ENCODE measurements around the gene ANLN.
"Not testable (repeated sequence)": the region's sequence is repeated elsewhere in the genome, so short reads cannot be mapped to it uniquely, and the experiment has no call there.

The ANLN gene

DNA sequence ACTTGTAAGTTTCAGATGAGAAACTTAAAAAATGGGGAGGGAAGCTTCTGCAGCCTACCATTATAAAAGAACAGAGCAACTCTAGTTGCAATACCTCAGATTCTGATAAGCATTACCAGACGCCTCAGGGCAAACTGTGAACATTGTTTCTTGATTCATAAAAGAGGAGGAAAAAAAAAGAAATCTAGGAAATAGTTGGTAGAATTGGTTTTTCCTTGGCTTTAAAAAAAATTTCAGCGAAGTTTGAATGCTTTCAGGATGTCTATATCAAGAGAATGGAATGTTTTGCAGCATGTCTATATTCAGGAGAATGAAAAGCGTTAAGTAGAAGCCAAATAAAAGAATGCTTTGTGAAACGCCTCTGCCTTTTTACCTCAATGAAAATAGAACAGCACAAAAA lies 17.5 kb upstream of the ANLN start:
- DNase-seq (ENCODE audit: low read depth in 2 of 2, low spot score in 1 of 2): no peak

DNA sequence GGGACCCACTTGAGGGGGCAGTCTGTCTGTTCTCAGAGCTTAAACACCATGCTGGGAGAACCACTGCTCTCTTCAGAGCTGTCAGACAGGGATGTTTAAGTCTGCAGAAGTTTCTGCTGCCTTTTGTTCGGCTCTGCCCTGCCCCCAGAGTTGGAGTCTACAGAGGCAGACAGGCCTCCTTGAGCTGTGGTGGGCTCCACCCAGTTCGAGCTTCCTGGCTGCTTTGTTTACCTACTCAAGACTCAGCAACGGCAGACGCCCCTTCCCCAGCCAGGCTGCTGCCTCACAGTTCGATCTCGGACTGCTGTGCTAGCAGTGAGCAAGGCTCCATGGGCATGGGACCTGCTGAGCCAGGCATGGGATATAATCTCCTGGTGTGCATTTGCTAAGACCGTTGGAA lies 11.1 kb upstream of the ANLN start:
- DNase-seq (ENCODE audit: low read depth in 2 of 2, low spot score in 1 of 2): not testable (repeated sequence)

DNA sequence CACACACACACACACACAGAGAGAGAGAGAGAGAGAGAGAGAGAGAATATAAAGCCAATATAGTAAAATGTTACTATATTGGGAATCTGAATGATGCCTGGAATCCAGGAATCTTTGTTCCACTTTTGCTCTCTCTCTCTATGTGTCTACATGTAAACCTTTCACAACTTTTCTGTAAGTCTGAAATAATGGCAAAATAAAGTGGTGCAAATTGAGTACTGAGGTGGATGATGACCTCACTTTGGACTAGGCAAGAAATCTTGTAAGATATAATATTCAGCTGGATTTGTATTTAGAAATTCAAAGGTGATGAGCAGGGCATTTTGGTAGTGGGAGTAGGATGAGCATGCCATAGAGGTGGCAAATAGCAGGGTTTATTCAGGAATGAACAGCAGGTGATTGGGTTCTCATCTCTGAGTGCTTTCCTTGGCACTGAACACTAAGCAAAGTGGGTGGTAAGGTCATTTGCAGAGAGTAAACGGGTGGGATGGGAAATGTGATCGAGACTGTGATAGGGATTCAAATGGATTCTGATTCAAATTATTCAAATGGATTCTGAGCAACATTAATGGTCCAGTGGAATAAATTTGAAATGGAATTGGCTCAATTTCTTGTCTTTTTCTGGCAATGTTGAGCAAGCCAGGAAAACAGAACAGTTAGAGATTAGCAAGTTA lies 9.7 kb upstream of the ANLN start:
- no peak for DNase-seq (ENCODE audit: low read depth in 2 of 2, low spot score in 1 of 2)

DNA sequence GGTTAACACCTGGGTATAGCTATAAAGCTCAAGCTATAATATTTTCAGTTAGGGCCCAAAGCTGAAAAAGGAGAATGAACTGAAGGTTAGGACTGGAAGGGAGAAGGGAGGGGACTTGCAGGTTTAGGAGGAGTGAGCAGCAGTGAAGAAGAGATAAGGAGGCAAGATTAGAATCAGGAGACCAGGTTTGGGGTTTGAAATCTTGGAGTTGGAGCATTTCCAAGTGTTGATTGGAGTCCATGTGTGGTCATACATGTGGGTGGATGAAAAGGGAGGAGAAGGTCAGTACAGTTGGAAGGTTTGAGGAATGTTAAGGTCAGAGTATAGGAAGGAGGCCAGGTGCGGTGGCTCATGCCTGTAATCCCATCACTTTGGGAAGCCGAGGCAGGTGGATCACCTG lies 8.6 kb upstream of the ANLN start:
- no peak for DNase-seq (ENCODE audit: low read depth in 2 of 2, low spot score in 1 of 2)

DNA sequence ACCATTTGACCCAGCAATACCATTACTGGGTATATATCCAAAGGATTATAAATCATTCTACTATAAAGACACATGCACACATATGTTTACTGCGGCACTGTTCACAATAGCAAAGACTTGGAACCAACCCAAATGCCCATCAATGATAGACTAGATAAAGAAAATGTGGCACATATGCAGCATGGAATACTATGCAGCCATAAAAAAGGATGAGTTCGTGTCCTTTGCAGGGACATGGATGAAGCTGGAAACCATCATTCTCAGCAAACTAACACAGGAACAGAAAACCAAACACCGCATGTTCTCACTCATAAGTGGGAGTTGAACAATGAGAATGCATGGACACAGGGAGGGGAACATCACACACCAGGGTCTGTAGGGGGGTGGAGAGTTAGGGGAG lies 6.4 kb upstream of the ANLN start:
- DNase-seq (ENCODE audit: low read depth in 2 of 2, low spot score in 1 of 2): not testable (repeated sequence)

DNA sequence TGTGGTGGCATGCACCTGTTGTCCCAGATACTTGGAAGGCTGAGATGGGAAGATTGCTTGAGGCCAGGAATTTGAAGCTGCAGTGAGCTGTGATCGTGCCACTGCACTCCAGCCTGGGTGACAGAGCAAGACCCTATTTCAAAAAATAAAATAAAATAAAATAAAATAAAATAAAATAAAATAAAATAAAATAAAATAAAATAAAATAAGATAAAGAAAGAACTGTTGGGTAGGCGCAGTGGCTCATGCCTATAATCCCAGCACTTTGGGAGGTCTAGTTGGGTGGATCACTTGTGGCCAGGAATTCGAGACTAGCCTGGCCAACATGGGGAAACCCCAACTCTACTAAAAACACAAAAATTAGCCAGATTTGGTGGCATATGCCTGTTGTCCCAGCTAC lies 4.0 kb upstream of the ANLN start:
- DNase-seq (ENCODE audit: low read depth in 2 of 2, low spot score in 1 of 2): not testable (repeated sequence)

DNA sequence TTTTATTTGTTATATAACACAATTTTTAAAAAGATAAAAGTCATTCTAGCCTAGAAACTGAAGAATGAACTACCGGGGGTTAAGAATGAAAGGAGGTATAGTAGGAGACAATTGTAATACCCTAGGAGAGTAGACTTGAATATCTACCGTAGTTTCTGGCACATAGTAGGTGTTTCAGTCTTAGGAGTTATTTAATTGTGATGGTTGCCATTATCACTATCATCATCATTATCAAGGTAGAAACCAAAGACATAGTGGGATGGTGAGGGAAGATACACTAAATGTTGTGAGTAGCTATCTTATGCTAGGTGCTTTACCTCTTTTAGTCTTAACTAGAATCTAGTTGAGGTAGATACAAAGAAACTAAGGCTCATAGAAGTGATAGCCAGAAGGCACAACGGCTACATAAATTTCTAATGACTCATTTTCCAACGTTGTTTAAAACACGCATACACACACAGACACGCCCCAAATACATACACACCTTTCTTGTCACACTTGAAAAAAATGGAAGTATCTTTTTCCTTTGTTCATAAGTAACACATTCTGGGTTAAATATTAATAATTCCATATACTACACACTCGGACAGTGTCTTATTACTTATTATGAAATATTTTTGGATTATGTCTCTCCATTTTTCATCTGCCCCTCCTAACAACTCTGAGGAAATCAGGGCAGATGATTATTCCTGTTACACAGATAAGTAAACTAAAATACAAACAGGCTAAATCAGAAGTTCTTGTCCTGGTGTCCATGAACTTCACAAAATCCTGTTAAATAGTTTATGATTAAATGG lies 2.0 kb upstream of the ANLN start:
- DNase-seq (ENCODE audit: low read depth in 2 of 2, low spot score in 1 of 2): no peak

DNA sequence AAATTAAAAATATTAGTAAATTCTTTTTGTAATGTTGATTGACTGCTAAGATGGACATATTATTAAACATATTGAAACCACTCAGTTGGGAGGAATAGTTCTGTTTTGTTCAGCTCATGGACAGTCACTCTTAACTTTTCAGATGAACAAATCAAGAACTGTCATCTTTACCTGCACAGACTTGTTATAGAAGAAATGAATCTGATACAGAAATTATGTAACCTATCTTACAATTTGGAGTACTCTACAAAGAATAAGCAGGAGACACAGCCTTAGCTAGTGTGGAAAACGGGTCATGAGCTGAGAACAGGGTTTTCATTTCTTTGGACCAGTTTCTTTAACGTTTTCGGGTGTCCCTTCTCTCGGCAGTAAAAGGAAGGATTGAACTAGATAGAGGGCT lies 1.2 kb upstream of the ANLN start:
- no peak for DNase-seq (ENCODE audit: low read depth in 2 of 2, low spot score in 1 of 2)

DNA sequence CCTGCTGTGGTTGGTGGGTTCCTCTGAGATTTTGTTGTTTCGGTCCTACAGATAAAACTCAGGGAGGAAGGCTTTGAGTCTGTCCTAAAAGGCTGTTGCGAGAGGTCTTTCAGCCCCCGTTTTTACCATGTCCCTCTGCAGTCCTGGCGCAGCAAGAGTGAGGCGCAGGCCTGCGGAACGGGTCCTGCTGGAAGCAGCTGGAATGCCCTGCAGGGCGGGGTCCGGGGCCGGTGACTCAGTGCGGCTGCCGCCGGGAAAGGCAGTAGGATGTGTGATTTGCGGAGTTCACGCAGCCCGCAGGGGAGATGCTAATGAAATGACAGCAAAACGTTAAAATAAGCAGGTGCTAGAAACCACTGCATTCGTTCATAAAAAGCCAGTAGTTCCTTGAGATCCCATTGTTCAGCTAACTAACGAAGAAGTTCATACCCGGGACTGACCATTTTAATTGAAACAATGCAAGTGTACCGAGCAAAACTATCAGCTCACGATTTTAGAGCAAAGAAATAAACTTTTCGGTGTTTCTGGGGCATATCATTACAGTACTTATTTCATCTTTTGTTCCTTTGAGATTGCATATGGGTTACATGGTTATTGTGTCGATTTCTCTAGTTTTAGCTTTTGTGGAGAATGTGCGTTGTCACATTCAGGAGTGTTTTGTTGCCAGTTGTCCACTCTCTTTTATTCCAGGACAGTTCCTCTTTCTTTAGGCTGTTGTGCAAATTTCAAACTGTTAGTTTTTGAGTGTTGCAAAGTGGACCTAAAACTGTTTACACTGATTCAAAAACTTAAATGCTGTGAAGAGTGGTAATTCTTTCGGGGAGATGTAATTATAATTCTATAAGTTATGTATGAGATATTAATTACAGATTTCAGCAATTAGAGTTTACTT lies 783 bp downstream of the ANLN start:
- DNase-seq (ENCODE audit: low read depth in 2 of 2, low spot score in 1 of 2): no peak

DNA sequence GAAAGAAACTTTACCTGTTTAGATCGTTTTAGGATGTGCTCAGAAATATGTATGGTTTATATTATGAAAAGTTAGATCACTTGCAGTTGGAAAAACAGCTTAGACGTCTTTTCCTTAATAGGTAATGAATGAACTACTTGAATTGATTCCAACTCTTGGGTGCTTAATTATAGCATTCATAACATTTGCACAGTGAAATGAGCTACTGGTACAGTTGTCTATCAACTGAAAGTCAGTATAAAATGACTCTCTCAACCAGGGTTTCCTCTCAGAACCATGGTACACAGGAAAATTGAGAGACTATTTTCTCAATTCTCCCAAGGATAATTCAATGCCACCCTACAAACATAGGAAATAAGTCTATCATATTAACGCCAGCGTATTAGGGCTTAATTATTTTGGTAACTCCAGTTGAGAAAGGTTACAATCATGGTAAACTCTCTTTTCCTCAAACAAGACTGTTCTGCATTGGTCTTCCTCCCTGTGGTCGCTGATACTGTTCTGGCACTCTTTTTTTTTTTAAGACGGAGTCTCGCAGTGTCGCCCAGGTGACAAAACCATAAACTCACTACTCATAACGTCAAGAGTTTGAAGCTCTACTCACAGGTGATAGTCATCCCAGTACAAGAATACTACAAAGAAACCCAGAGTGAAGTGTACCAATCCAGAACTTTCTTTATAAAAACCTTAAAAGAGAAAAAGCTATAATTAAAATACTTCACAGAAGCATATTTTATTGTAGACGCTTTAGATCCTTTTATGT lies 2.0 kb downstream of the ANLN start:
- no peak for DNase-seq (ENCODE audit: low read depth in 2 of 2, low spot score in 1 of 2)

DNA sequence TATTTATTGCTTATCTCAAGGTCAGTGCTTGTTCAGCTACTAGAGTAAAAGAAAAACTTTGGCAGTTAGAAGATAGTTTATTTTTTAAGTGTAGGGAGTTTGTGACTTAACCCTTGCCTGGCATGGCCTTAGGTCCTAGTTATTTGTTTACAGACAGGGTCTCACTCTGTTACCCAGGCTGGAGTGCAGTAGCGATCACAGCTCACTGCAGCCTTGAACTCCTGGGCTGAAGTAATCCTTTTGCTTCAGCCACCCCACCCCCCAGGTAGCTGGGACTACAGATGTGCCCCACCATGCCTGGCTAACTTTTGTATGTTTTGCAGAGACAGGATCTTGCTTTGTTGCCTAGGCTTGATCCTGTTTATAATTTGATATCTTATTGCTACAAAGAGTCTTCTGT lies 4.2 kb downstream of the ANLN start:
- DNase-seq (ENCODE audit: low read depth in 2 of 2, low spot score in 1 of 2): no peak

DNA sequence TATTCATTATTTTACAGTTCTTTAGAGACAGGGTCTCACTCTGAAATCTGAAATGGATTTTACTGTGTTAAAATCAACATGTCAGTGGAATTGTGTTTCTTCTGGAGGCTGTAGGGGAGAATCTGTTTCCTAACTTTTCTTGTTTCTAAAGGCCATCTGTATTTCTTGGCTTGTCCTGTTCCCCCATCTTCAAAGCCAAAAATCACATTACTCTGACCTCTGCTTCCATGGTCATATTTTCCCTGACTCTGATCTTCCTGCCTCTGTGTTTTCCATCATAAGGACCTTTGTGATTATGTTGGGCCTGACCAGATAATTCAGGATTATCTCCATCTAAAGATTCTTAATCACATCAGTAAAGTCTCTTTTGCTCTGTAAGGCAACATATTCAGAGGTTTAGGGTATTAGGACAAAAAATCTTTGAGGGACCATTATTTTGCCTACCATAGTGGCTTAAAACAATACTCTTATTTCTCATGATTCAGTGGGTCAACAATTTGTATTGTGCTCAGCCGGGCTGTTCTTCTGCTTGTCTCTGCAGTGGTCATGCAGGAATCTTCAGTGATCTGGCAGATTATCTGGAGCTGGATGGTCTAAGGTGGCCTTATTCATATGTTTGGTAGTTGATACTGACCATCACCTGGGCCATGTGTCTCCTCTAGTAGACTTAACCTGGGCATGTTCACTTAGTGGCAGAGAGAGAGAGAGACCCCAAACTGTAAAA lies 5.7 kb downstream of the ANLN start:
- no peak for DNase-seq (ENCODE audit: low read depth in 2 of 2, low spot score in 1 of 2)

DNA sequence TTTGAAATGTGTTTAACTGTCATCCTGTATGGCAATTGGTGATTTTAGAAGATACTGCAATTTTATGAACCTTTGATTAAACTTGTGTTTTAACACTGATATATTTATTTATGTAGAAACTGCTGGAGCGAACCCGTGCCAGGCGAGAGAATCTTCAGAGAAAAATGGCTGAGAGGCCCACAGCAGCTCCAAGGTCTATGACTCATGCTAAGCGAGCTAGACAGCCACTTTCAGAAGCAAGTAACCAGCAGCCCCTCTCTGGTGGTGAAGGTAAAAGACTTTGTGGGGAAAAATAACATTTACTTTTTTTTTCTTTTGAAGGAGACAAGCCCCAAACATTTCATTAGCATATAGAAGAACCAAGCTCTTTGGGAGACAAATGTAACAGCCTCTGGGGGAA lies 6.5 kb downstream of the ANLN start:
- DNase-seq (ENCODE audit: low read depth in 2 of 2, low spot score in 1 of 2): no peak

DNA sequence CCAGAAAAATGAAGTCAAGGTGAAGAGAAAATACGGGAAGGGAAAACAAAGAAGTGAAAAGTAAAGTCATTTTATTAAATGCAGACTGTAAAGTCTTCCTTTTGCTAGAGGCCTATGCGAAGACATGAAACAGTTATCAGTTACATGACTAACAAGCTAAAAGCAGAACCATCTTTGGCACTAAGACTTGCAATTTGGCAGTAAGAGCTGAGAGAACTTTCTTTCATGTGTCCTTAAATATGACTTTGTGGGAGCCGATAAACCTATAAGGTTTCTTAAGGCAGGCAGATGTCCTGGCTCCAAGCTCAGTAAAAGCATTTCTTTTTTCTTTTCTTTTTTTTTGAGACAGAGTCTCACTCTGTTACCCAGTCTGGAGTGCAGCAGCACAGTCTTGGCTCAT lies 10.4 kb downstream of the ANLN start:
- DNase-seq (ENCODE audit: low read depth in 2 of 2, low spot score in 1 of 2): no peak

DNA sequence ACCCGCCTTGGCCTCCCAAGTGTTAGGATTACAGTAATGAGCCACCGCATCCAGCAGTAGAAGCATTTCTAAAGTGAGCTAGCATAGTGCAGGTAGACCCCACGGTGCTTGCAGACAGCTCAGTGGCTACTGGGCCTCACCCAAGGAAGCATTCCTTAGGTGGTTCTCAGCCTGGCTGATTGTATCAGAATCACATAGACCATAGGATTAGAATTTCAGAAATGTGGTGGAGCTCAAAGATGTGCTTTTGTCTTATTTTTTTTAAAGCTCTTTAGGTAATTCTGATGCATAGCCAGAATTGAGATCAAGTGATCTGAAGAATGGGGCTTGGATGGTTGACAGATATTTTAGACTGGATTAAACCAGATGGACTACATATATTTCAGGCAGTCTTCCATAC lies 10.9 kb downstream of the ANLN start:
- no peak for DNase-seq (ENCODE audit: low read depth in 2 of 2, low spot score in 1 of 2)

DNA sequence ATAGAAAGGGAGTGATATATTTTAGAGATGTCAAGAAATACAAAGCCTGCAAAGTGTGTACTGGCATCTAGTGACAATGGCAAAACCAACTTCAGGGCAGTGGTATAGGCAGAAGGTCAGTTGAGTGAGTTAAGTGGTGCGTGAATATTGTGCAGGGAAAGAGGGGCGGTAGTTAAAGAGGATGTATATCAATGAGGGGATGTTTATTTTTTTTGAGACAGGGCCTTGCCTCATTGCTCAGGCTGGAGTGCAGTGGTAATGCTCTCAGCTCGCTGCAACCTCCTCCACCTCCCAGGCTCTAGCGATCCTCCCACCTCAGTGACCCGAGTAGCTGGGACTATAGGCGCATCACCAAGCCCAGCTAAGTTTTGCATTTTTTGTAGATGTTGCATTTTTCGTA lies 13.8 kb downstream of the ANLN start:
- DNase-seq (ENCODE audit: low read depth in 2 of 2, low spot score in 1 of 2): no peak

DNA sequence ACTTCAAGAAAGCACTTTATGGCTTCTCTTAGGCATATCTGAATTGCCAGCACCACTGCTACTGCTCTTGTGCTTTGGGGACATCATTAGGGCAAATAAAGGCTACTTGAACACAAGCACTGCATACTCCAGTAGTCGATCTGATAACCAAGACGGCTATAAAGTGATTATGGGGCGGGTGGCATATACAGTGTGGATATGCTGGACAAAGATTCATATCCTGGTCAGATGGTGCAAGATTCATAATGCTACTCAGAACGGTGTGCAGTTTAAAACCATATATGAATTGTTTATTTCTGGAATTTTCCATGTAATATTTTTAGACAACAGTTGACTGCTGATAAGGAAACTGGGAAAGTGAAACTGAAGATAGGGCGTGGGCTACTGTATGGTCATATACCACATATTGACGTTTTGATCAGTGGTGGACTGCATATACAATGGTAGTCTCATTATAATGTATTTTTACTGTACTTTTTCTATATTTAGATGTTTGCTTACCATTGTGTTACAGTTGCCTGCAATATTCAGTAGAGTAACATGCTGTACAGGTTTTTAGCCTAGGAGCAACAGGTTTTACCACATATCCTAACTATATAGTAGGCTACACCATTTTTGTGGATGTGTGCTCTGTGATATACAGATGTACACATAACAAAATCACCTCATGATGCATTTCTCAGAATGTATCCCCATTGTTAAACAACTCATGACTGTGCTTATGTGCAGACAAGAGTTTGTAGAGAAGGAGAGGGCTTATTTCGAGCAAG lies 15.2 kb downstream of the ANLN start:
- no peak for DNase-seq (ENCODE audit: low read depth in 2 of 2, low spot score in 1 of 2)

DNA sequence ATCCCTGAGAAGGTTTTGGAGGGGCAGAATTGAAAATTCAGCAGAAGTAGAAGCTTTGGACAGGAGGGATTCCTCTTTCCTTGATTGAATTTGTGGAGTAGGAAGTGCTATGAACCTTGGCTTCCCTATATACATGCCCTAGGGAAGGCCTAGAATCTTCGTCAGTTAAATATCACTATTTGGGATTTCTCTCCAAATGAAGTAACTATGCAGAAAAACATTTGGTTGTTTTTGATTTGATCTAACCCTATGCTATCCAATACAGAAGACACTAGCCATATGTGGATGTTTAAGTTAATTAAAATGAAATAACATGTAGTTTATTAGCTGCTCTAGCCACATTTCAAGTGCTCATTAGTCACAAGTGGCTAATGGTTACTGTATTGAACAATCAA lies 15.7 kb downstream of the ANLN start:
- DNase-seq (ENCODE audit: low read depth in 2 of 2, low spot score in 1 of 2): no peak

DNA sequence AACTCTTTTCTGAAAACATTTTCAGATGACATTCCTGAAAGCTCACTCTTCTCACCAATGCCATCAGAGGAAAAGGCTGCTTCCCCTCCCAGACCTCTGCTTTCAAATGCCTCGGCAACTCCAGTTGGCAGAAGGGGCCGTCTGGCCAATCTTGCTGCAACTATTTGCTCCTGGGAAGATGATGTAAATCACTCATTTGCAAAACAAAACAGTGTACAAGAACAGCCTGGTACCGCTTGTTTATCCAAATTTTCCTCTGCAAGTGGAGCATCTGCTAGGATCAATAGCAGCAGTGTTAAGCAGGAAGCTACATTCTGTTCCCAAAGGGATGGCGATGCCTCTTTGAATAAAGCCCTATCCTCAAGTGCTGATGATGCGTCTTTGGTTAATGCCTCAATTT lies 16.5 kb downstream of the ANLN start:
- DNase-seq (ENCODE audit: low read depth in 2 of 2, low spot score in 1 of 2): no peak

All from stimulated activated CD8-positive, alpha-beta memory T cell treated with anti-CD3 and anti-CD28 coated beads, Interleukin-4, amount 100 ng/mL, for 4 hours (primary cell).